ENCODE data around the gene SLC6A13. TPM values are rescaled to one million over a fixed set of nuclear protein-coding genes. Genes with fewer than 3 reads are reported as not detected.

The SLC6A13 gene
- polyA plus RNA-seq, 6 donors from 2014 or later: not detected

DNA sequence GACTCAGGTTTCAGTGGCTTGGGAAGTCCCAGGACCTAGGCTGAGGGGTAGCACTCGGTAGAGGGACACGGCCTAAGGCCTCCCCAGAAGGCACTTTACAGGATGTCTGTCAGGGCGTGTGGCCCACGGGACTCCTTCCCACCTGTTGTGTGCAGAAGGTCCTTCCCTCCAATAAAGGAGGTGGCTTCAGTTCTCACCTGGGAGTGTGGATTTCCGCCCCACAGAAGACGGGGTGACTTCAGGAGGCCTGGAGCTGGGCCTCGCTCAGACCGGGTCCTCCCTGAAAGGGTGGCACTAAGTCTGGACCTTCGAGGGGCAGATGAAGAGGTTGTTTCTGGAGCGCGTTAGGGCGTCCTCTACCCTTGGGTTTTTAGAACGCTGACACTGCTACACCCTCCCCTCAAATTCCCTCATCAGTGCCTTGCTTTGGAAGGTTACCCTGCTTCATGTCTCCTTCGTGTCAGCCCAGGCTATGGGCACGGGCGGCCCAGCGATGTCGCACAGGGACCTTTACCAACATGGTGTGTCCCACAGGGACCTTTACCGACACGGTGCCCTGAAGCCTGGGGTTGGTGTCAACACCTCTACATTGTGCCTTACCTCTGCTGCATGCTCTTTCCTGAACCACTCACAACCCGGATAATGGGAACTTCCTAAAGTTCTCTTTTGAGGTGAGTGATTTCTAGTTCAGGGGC lies 55.7 kb downstream of the SLC6A13 start:
- H3K9me3 Mint-ChIP-seq: peaks cover 0 to 11% (median 3%) of the 10 kb centered on the region in 7 donors
- H3K36me3 Mint-ChIP-seq: no peaks in the 10 kb centered on the region
- no peak overlapping the region for H3K4me3 Mint-ChIP-seq
- H3K4me1 Mint-ChIP-seq: peaks cover under 1 to 6% (median under 1%) of the 10 kb centered on the region in 3 donors
- no peak for DNase-seq
- no peak overlapping the region for H3K27ac Mint-ChIP-seq
- ATAC-seq (ENCODE audit: low read depth in 2 of 2): no peak
- H3K27me3 Mint-ChIP-seq: peaks cover 48 to 84% (median 83%) of the 10 kb centered on the region in 3 donors

DNA sequence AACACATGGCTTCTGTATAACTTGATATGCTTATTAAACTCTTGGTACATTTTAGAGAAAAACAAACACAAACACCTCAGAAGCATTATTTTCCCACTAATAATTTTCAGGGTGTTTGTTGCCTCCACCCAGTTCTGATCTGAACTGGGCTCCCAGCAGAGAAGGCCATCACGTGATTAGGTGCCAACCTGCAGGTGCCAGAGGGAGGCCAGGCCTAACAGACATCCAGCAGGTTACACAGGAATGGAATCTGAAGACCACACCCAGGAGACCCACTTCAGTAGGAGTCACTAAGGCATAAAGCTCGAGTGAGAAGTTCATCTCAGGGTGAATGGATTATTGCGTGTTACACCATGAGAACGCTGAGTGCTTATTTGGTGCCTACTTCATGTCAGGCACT lies 57.6 kb downstream of the SLC6A13 start:
- Mint-ChIP-seq H3K27me3 (peaks cover 51 to 80% (median 78%) of the 10 kb centered on the region in 3 donors), H3K9me3 (peaks cover 0 to 11% (median 3%) of the 10 kb centered on the region in 7 donors), H3K4me1 (peaks cover 0 to 4% (median 0%) of the 10 kb centered on the region in 3 donors), H3K4me3 (no peak overlapping the region), H3K27ac (no peak overlapping the region), H3K36me3 (no peaks in the 10 kb centered on the region)
- ATAC-seq (ENCODE audit: low read depth in 2 of 2): no peak
- no peak for DNase-seq

GRCh38 chr12:204261-204678 lies 58.4 kb downstream of the SLC6A13 start:
- H3K27ac Mint-ChIP-seq: no peak overlapping the region
- H3K4me3 Mint-ChIP-seq: no peak overlapping the region
- H3K36me3 Mint-ChIP-seq: no peaks in the 10 kb centered on the region
- H3K9me3 Mint-ChIP-seq: peaks cover 0 to 11% (median 3%) of the 10 kb centered on the region in 7 donors
- DNase-seq: no peak
- no peak for ATAC-seq (ENCODE audit: low read depth in 2 of 2)
- peaks cover 55 to 72% (median 70%) of the 10 kb centered on the region in 3 donors for H3K27me3 Mint-ChIP-seq
- peaks cover 0 to 4% (median 0%) of the 10 kb centered on the region in 3 donors for H3K4me1 Mint-ChIP-seq

GRCh38 chr12:203462-204260 lies 59.0 kb downstream of the SLC6A13 start:
- Mint-ChIP-seq H3K9me3 (peaks cover 0 to 11% (median 3%) of the 10 kb centered on the region in 7 donors), H3K36me3 (no peaks in the 10 kb centered on the region), H3K27ac (no peak overlapping the region), H3K4me1 (peaks cover 0 to 4% (median 0%) of the 10 kb centered on the region in 3 donors), H3K4me3 (no peak overlapping the region), H3K27me3 (peaks cover 53 to 66% (median 66%) of the 10 kb centered on the region in 3 donors)
- DNase-seq: no peak
- ATAC-seq (ENCODE audit: low read depth in 2 of 2): no peak

GRCh38 chr12:203074-203461 lies 59.6 kb downstream of the SLC6A13 start:
- H3K27ac Mint-ChIP-seq: no peak overlapping the region
- H3K4me3 Mint-ChIP-seq: no peak overlapping the region
- H3K27me3 Mint-ChIP-seq: peaks cover 48 to 67% (median 64%) of the 10 kb centered on the region in 3 donors
- DNase-seq (no peak), ATAC-seq (ENCODE audit: low read depth in 2 of 2) (no peak)
- H3K36me3 Mint-ChIP-seq: no peaks in the 10 kb centered on the region
- H3K9me3 Mint-ChIP-seq: peaks cover 0 to 11% (median 3%) of the 10 kb centered on the region in 7 donors
- H3K4me1 Mint-ChIP-seq: peaks cover 0 to 4% (median 0%) of the 10 kb centered on the region in 3 donors

GRCh38 chr12:202081-202731 lies 60.4 kb downstream of the SLC6A13 start:
- Mint-ChIP-seq H3K9me3 (peaks cover under 1 to 11% (median 4%) of the 10 kb centered on the region in 7 donors), H3K4me3 (peak overlapping the region in 2 of 8 donors; percentile 7 to 33), H3K27ac (no peak overlapping the region), H3K36me3 (no peaks in the 10 kb centered on the region), H3K4me1 (peaks cover 0 to 6% (median 4%) of the 10 kb centered on the region in 3 donors), H3K27me3 (peaks cover 45 to 71% (median 65%) of the 10 kb centered on the region in 3 donors)
- DNase-seq (no peak), ATAC-seq (ENCODE audit: low read depth in 2 of 2) (no peak)

DNA sequence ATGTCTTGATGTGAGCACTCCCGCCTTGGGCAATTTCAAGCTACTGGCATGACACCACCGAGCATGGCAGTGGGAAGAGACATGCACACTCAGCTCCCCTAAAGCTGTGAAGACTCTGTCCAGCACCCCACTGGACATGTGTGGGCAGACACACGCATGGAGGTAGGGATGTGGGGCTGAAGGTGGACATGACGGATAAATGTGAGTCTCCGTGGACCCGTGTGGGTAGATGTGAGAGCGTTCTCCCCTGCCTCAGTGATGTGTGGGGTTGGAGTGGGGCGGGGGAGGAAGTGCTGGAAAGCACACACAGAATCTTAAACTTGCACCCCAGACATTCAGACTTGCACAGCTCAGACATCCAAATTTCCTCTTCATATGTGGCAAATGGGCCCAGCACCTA lies 61.3 kb downstream of the SLC6A13 start:
- Mint-ChIP-seq H3K9me3 (peaks cover 0 to 9% (median 8%) of the 10 kb centered on the region in 7 donors), H3K4me1 (peaks cover 0 to 7% (median 6%) of the 10 kb centered on the region in 3 donors), H3K27ac (no peak overlapping the region), H3K36me3 (no peaks in the 10 kb centered on the region), H3K27me3 (peaks cover 40 to 63% (median 60%) of the 10 kb centered on the region in 3 donors), H3K4me3 (no peak overlapping the region)
- no peak for DNase-seq
- ATAC-seq (ENCODE audit: low read depth in 2 of 2): no peak

GRCh38 chr12:198705-199104 lies 63.9 kb downstream of the SLC6A13 start:
- no peaks in the 10 kb centered on the region for H3K36me3 Mint-ChIP-seq
- H3K27me3 Mint-ChIP-seq: peaks cover 29 to 52% (median 47%) of the 10 kb centered on the region in 3 donors
- peaks cover 0 to 8% (median 2%) of the 10 kb centered on the region in 7 donors for H3K9me3 Mint-ChIP-seq
- DNase-seq: no peak
- no peak overlapping the region for H3K4me3 Mint-ChIP-seq
- ATAC-seq (ENCODE audit: low read depth in 2 of 2): no peak
- H3K4me1 Mint-ChIP-seq: peaks cover 0 to 7% (median 6%) of the 10 kb centered on the region in 3 donors
- peak overlapping the region in 1 of 6 donors; percentile 85 for H3K27ac Mint-ChIP-seq

- H3K4me3 Mint-ChIP-seq: no peak overlapping the region
- peaks cover 32 to 56% (median 52%) of the 10 kb centered on the region in 3 donors for H3K27me3 Mint-ChIP-seq
- H3K4me1 Mint-ChIP-seq: peaks cover 0 to 7% (median 6%) of the 10 kb centered on the region in 3 donors
- peak overlapping the region in 1 of 6 donors; percentile 85 for H3K27ac Mint-ChIP-seq
- DNase-seq: no peak
- peaks cover 0 to 8% (median 2%) of the 10 kb centered on the region in 7 donors for H3K9me3 Mint-ChIP-seq
- ATAC-seq (ENCODE audit: low read depth in 2 of 2): no peak
- H3K36me3 Mint-ChIP-seq: no peaks in the 10 kb centered on the region
These were observed 64.5 kb downstream of the SLC6A13 start for GRCh38 chr12:197911-198695.

- peaks cover 0 to 8% (median 0%) of the 10 kb centered on the region in 7 donors for H3K9me3 Mint-ChIP-seq
- peaks cover 0 to 7% (median 2%) of the 10 kb centered on the region in 3 donors for H3K4me1 Mint-ChIP-seq
- H3K4me3 Mint-ChIP-seq: no peak overlapping the region
- peaks cover 29 to 56% (median 53%) of the 10 kb centered on the region in 3 donors for H3K27me3 Mint-ChIP-seq
- DNase-seq (no peak), ATAC-seq (ENCODE audit: low read depth in 2 of 2) (no peak)
- H3K36me3 Mint-ChIP-seq: no peaks in the 10 kb centered on the region
- no peak overlapping the region for H3K27ac Mint-ChIP-seq
These were observed 65.3 kb downstream of the SLC6A13 start for GRCh38 chr12:197347-197746.

DNA sequence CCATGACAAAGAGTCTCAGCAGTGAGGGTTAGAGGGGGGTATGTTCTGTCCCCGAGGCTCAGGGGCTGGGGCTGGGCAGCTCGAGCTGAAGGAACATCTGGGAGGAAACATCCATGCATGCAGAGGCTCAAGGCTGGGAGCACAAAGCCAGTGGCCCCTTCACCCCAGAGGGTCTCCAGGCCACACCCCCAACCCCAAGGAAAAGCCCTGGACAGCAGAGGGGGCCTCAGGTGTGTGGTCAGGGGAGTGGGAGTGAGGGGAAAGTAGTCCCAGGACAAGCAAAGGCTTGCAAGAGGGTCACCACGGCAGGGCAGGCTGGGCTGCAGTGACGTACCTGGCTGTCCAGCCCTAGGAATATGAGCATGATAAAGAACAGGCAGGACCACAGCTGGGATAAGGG lies 66.2 kb downstream of the SLC6A13 start:
- Mint-ChIP-seq H3K9me3 (peaks cover 0 to 8% (median 0%) of the 10 kb centered on the region in 7 donors), H3K36me3 (no peaks in the 10 kb centered on the region), H3K27me3 (peaks cover 32 to 53% (median 51%) of the 10 kb centered on the region in 3 donors), H3K27ac (no peak overlapping the region), H3K4me1 (peaks cover 0 to 7% (median 2%) of the 10 kb centered on the region in 3 donors), H3K4me3 (no peak overlapping the region)
- DNase-seq: no peak
- ATAC-seq (ENCODE audit: low read depth in 2 of 2): no peak

DNA sequence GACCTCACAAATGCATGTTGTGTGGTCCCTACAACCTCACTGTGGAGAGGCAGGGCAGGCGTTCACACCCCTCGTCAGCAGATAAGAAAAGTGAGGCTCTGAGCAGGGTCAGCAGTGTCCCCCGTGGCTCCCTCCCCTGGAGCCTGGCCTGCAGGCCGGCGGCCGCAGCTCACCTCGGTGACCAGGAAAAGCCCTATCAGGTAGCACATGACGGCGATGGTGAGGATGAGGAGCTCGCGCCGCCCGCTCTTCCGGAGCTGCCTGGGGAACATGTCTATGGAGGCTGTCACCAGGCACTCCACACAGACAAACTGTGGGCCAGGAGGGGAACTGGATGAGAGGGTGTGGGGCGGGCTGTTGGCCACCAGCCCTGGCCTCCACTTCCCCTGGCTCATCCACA lies 66.7 kb downstream of the SLC6A13 start:
- ATAC-seq (ENCODE audit: low read depth in 2 of 2) (no peak), DNase-seq (no peak)
- H3K27ac Mint-ChIP-seq: no peak overlapping the region
- H3K4me3 Mint-ChIP-seq: no peak overlapping the region
- H3K27me3 Mint-ChIP-seq: peaks cover 30 to 53% (median 46%) of the 10 kb centered on the region in 3 donors
- H3K4me1 Mint-ChIP-seq: peaks cover 0 to 7% (median 2%) of the 10 kb centered on the region in 3 donors
- H3K9me3 Mint-ChIP-seq: peaks cover 0 to 8% (median 0%) of the 10 kb centered on the region in 7 donors
- no peaks in the 10 kb centered on the region for H3K36me3 Mint-ChIP-seq

Data from naive B cell (primary cell).